H9 (cell line): ENCODE measurements around the gene TP53INP2. TPM values are rescaled to one million over a fixed set of nuclear protein-coding genes. Genes with fewer than 3 reads are reported as not detected.

Experiments used
- DNase-seq: peaks from one replicate; pipeline ENCODE4 v3.0.0-alpha.2; 2017
- H2AFZ ChIP-seq: one replicate; pipeline ENCODE4 v1.6.1; 2013; ENCODE audit warnings: mild to moderate bottlenecking, low read length, control low read depth, moderate library complexity
- H2AK5ac ChIP-seq: 2 replicates; pipeline ENCODE4 v1.6.1; 2013; ENCODE audit warnings: low read length, control low read depth, mixed read lengths; ENCODE audit not compliant: insufficient read length
- H2BK120ac ChIP-seq: one replicate; pipeline ENCODE4 v1.6.1; 2013; ENCODE audit warnings: low read depth, mild to moderate bottlenecking, low read length, control low read depth, inconsistent platforms; ENCODE audit not compliant: poor library complexity, severe bottlenecking
- H2BK12ac ChIP-seq: 2 replicates; pipeline ENCODE4 v1.6.1; 2013; ENCODE audit warnings: low read length, control low read depth, mixed read lengths, low read depth; ENCODE audit not compliant: insufficient read length
- H2BK15ac ChIP-seq: 2 replicates; pipeline ENCODE4 v1.6.1; 2013; ENCODE audit warnings: low read depth, low read length, control low read depth
- H2BK20ac ChIP-seq: one replicate; pipeline ENCODE4 v1.6.1; 2013; ENCODE audit warnings: low read depth, mild to moderate bottlenecking, low read length, control low read depth, inconsistent platforms; ENCODE audit not compliant: poor library complexity, severe bottlenecking
- H2BK5ac ChIP-seq: 2 replicates; pipeline ENCODE4 v1.6.1; 2013; ENCODE audit warnings: low read length, control low read depth, mixed read lengths; ENCODE audit not compliant: insufficient read length
- H3K14ac ChIP-seq: 2 replicates; pipeline ENCODE4 v1.6.1; 2013; ENCODE audit warnings: low read length, control low read depth; ENCODE audit not compliant: insufficient read depth
- H3K18ac ChIP-seq: 2 replicates; pipeline ENCODE4 v1.6.1; 2013; ENCODE audit warnings: low read depth, mild to moderate bottlenecking, mixed read lengths, low read length, control low read depth; ENCODE audit not compliant: insufficient read length
- H3K23ac ChIP-seq: 2 replicates; pipeline ENCODE4 v1.6.1; 2013; ENCODE audit warnings: low read length, control low read depth, mixed read lengths, low read depth; ENCODE audit not compliant: insufficient read length
- H3K23me2 ChIP-seq: 2 replicates; pipeline ENCODE4 v1.6.1; 2013; ENCODE audit warnings: low read depth, mild to moderate bottlenecking, mixed read lengths, low read length, control low read depth; ENCODE audit not compliant: insufficient read length, poor library complexity, severe bottlenecking
- H3K27ac ChIP-seq: 2 replicates; pipeline ENCODE4 v1.5.1; 2013; ENCODE audit warnings: low read length, control low read depth, mixed read lengths, low read depth; ENCODE audit not compliant: insufficient read length
- H3K27me3 ChIP-seq: 2 replicates; pipeline ENCODE4 v1.6.1; 2013; ENCODE audit warnings: low read length, control low read depth, inconsistent platforms; ENCODE audit not compliant: insufficient read depth
- H3K4ac ChIP-seq: 2 replicates; pipeline ENCODE4 v1.6.1; 2013; ENCODE audit warnings: low read depth, mild to moderate bottlenecking, control low read depth, inconsistent platforms, low read length, moderate library complexity
- H3K4me1 ChIP-seq: 2 replicates; pipeline ENCODE4 v1.6.1; 2013; ENCODE audit warnings: low read length, control low read depth, inconsistent platforms; ENCODE audit not compliant: insufficient read depth
- H3K4me2 ChIP-seq: 2 replicates; pipeline ENCODE4 v1.6.1; 2013; ENCODE audit warnings: low read length, control low read depth, mixed read lengths; ENCODE audit not compliant: insufficient read length, insufficient read depth
- H3K56ac ChIP-seq: 2 replicates; pipeline ENCODE4 v1.6.1; 2013; ENCODE audit warnings: low read depth, mild to moderate bottlenecking, mixed read lengths, low read length, control low read depth; ENCODE audit not compliant: insufficient read length
- H3K79me1 ChIP-seq: 2 replicates; pipeline ENCODE4 v1.6.1; 2013; ENCODE audit warnings: low read depth, mild to moderate bottlenecking, moderate library complexity, low read length, control low read depth, inconsistent platforms; ENCODE audit not compliant: insufficient read depth, poor library complexity, severe bottlenecking
- H3K79me2 ChIP-seq: 2 replicates; pipeline ENCODE4 v1.6.1; 2013; ENCODE audit warnings: low read length, control low read depth, inconsistent platforms; ENCODE audit not compliant: insufficient read depth
- H3K9ac ChIP-seq: 2 replicates; pipeline ENCODE4 v1.6.1; 2013; ENCODE audit warnings: low read length, control low read depth, mixed read lengths; ENCODE audit not compliant: insufficient read length; ENCODE audit errors: extremely low read depth
- H3K9me3 ChIP-seq: one replicate; pipeline ENCODE4 v1.6.1; 2013; ENCODE audit warnings: low read depth, low read length, inconsistent platforms; ENCODE audit not compliant: control insufficient read depth
- H3T11ph ChIP-seq: one replicate; pipeline ENCODE4 v1.6.1; 2013; ENCODE audit warnings: mild to moderate bottlenecking, low read length, control low read depth, inconsistent platforms
- H4K20me1 ChIP-seq: one replicate; pipeline ENCODE4 v1.6.1; 2013; ENCODE audit not compliant: control insufficient read depth, insufficient read length, insufficient read depth
- H4K5ac ChIP-seq: 2 replicates; pipeline ENCODE4 v1.6.1; 2013; ENCODE audit warnings: low read depth, mild to moderate bottlenecking, mixed read lengths, low read length, control low read depth; ENCODE audit not compliant: insufficient read length
- H4K8ac ChIP-seq: replicated peaks from 2 replicates; pipeline ENCODE4 v1.6.1; 2013; ENCODE audit warnings: low read length, control low read depth, mixed read lengths, low read depth; ENCODE audit not compliant: insufficient read length
- H4K91ac ChIP-seq: 2 replicates; pipeline ENCODE4 v1.6.1; 2013; ENCODE audit warnings: low read depth, mild to moderate bottlenecking, moderate library complexity, mixed read lengths, low read length, control low read depth; ENCODE audit not compliant: insufficient read length
- H3K27ac Mint-ChIP-seq, 3 experiments: 2 replicates in 2 of 3; 3 replicates in 1 of 3; pipeline ENCODE4 v1.8.0; 2020 to 2021; ENCODE audit warnings: mixed read lengths in 3 of 3, mild to moderate bottlenecking in 1 of 3, moderate library complexity in 1 of 3
- H3K27me3 Mint-ChIP-seq: 2 replicates; pipeline ENCODE4 v1.8.0; 2021; ENCODE audit warnings: low read depth, mild to moderate bottlenecking, moderate library complexity, mixed read lengths
- H3K36me3 Mint-ChIP-seq, 3 experiments: 2 replicates in 2 of 3; 3 replicates in 1 of 3; pipeline ENCODE4 v1.8.0; 2020 to 2021; ENCODE audit warnings: low read depth in 3 of 3, mixed read lengths in 3 of 3; ENCODE audit not compliant: insufficient read depth in 1 of 3
- H3K4me1 Mint-ChIP-seq, 2 experiments: 2 replicates each; pipeline ENCODE4 v1.8.0; 2020; ENCODE audit warnings: mixed read lengths in 2 of 2
- H3K4me3 Mint-ChIP-seq, 2 experiments: 2 replicates in 1 of 2; 3 replicates in 1 of 2; pipeline ENCODE4 v1.8.0; 2020 to 2021; ENCODE audit warnings: mild to moderate bottlenecking in 2 of 2, mixed read lengths in 2 of 2, moderate library complexity in 1 of 2
- H3K9me3 Mint-ChIP-seq, 2 experiments: 2 replicates in 1 of 2; 3 replicates in 1 of 2; pipeline ENCODE4 v1.8.0; 2020; ENCODE audit warnings: mild to moderate bottlenecking in 2 of 2, mixed read lengths in 2 of 2, moderate library complexity in 1 of 2
- WGBS: extraction: QIAGEN DNeasy Blood & Tissue Kit; methylation state at CpG from one replicate; pipeline ENCODE4 v1.1.7; 2013; ENCODE audit warnings: missing lambda C conversion rate, low lambda C conversion rate, mixed read lengths; ENCODE audit not compliant: insufficient read length; ENCODE audit errors: extremely low coverage; 5-methylcytosine and 5-hydroxymethylcytosine counted together
- total RNA-seq: library from RNA; stranded (reverse); gene quantifications from 2 replicates; pipeline ENCODE4 v1.2.1, GENCODE V29; 2021
- TF ChIP-seq, protein P1 (sequence below): fragments of 200-600 bp; sonication (generic); conservative IDR thresholded peaks from 3 replicates; pipeline ENCODE4 v1.8.0; 2021; ENCODE audit warnings: antibody characterized with exemption, mild to moderate bottlenecking

The TP53INP2 gene
- total RNA-seq, 1 experiment from 2014 or later: 8.0 TPM

- H3K9me3 Mint-ChIP-seq: no peaks in the 10 kb centered on the region
- TF ChIP-seq, protein P1, sequence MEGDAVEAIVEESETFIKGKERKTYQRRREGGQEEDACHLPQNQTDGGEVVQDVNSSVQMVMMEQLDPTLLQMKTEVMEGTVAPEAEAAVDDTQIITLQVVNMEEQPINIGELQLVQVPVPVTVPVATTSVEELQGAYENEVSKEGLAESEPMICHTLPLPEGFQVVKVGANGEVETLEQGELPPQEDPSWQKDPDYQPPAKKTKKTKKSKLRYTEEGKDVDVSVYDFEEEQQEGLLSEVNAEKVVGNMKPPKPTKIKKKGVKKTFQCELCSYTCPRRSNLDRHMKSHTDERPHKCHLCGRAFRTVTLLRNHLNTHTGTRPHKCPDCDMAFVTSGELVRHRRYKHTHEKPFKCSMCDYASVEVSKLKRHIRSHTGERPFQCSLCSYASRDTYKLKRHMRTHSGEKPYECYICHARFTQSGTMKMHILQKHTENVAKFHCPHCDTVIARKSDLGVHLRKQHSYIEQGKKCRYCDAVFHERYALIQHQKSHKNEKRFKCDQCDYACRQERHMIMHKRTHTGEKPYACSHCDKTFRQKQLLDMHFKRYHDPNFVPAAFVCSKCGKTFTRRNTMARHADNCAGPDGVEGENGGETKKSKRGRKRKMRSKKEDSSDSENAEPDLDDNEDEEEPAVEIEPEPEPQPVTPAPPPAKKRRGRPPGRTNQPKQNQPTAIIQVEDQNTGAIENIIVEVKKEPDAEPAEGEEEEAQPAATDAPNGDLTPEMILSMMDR: no peak
- Histone ChIP-seq H2BK120ac (no peak overlapping the region), H3K4me2 (no peak overlapping the region), H4K91ac (no peak overlapping the region), H3K9me3 (no peaks in the 10 kb centered on the region), H3K79me2 (no peaks in the 10 kb centered on the region), H3T11ph (no peak overlapping the region), H3K27ac (no peak overlapping the region), H3K27me3 (peaks cover 15% of the 10 kb centered on the region; the same call in 1 of the 2 replicates), H3K4ac (no peak overlapping the region), H4K5ac (no peak overlapping the region), H3K4me1 (no peaks in the 10 kb centered on the region), H2BK12ac (no peak overlapping the region), H3K56ac (no peak overlapping the region), H3K23ac (no peak overlapping the region), H2BK20ac (no peak overlapping the region), H3K14ac (no peak overlapping the region), H2BK5ac (no peak overlapping the region), H2AFZ (no peak overlapping the region), H4K8ac (no peak overlapping the region), H3K9ac (no peak overlapping the region), H3K23me2 (peaks cover 25% of the 10 kb centered on the region), H2AK5ac (no peak overlapping the region), H3K18ac (no peak overlapping the region), H2BK15ac (no peak overlapping the region), H3K79me1 (no peaks in the 10 kb centered on the region), H4K20me1 (no peaks in the 10 kb centered on the region)
- H3K27me3 Mint-ChIP-seq: peaks cover 66% of the 10 kb centered on the region
- no peaks in the 10 kb centered on the region for H3K36me3 Mint-ChIP-seq
- no CpG with 5 or more reads among the region's 1 CpG for WGBS
- no peak overlapping the region for H3K4me3 Mint-ChIP-seq
- DNase-seq: no peak
- H3K27ac Mint-ChIP-seq: no peak overlapping the region; a peak in 1 of 7 replicates
- H3K4me1 Mint-ChIP-seq: peaks cover 31 to 38% of the 10 kb centered on the region in 2 experiments
These were observed 2.2 kb downstream of the TP53INP2 start for GRCh38 chr20:34706302-34706875.
